ENCODE results near the gene DNA2.
"Not testable (repeated sequence)": the region's sequence is repeated elsewhere in the genome, so short reads cannot be mapped to it uniquely, and the experiment has no call there.

DNA sequence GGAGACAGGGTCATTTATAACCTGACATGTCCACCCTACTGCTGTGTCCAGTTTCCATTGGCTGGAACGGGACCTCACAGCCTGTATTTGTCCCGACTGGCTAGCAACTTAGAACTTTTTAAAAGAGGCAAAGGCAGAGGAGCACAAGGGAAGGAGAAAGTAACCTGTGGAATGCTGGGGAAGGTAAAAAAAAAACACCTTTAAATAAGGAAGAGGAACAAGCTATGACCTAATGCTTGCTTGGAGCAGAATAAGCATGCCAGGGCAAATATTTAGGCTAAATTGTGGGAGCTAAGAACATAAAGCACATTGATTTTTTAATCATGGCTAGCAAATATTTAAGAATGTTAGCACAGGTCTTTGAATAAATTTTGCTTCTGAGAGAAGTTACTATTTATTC lies 44.4 kb upstream of the DNA2 start:
- TF ChIP-seq, protein P1, sequence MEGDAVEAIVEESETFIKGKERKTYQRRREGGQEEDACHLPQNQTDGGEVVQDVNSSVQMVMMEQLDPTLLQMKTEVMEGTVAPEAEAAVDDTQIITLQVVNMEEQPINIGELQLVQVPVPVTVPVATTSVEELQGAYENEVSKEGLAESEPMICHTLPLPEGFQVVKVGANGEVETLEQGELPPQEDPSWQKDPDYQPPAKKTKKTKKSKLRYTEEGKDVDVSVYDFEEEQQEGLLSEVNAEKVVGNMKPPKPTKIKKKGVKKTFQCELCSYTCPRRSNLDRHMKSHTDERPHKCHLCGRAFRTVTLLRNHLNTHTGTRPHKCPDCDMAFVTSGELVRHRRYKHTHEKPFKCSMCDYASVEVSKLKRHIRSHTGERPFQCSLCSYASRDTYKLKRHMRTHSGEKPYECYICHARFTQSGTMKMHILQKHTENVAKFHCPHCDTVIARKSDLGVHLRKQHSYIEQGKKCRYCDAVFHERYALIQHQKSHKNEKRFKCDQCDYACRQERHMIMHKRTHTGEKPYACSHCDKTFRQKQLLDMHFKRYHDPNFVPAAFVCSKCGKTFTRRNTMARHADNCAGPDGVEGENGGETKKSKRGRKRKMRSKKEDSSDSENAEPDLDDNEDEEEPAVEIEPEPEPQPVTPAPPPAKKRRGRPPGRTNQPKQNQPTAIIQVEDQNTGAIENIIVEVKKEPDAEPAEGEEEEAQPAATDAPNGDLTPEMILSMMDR (IDR thresholded peaks at IDR 0.05; ENCODE audit: insufficient read depth, low read length, poor library complexity, severe bottlenecking): not testable (repeated sequence)
- TF ChIP-seq EZH2phosphoT487 (conservative IDR thresholded peaks at IDR 0.05; ENCODE audit: low read length): not testable (repeated sequence)
